NCI-H2107 (cell line): Measurements from ENCODE around the gene BEND7.
"Not testable (repeated sequence)": the region's sequence is repeated elsewhere in the genome, so short reads cannot be mapped to it uniquely, and the experiment has no call there.

ENCODE experiments used
- DNase-seq: peaks from one replicate; lab custom pipeline; 2025; lab: John Stamatoyannopoulos, UW

BEND7 gene

DNA sequence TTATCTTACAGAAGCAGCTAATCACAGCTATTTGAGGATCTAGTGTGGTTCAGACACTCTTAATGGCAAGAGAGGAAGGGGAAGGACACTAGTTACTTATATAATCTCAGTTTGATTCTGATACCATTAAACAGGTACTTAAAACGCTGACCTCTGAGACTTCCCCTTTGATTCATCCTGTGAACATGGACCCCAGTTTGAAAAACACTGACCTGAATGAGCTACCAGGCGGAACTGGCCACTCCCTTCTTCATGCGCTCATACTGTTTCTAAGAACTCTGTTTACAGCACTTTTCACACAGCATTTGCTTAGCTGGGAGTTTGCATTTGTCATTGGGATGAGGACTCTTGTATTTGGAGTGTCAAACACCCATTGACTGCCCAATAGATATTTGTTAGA is 45.7 kb downstream of the BEND7 start:
- no peak for DNase-seq

DNA sequence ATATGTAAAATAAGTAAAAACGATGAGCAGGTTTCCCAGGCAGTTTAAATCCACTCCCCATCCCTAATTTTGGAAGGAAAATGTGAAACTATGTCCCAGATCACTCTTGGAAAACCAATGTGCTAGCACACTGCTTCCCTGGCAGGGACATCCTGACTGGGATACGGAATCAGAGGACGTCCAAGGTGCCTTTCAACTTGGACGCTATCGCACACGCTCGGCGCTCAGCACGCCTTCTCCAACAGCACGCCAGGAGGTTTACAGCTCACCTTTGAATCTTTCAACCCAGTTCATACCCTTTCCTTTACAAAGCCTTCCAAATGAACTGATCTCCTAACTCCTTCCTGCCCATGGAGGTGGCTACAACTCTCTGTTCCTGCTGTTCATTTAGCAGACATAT is 47.1 kb downstream of the BEND7 start:
- DNase-seq: no peak

DNA sequence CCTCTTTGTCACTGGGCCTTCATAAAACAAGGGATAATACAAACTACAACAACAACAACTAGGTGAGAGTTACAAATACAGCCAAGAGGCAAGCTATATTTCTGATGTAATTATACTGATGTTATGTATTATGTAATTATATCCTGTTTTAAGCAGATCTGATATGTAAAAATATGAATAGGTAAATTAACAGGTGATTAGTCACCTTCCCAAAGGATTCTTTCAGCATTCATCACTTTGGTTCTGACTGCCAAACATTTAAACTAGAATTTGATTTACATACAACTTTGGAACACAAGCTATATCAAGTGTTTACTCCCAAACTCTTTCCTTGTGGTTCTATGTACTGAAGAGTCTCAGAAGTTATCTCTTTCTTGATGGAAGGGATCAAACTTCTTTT is 53.7 kb downstream of the BEND7 start:
- DNase-seq: no peak

DNA sequence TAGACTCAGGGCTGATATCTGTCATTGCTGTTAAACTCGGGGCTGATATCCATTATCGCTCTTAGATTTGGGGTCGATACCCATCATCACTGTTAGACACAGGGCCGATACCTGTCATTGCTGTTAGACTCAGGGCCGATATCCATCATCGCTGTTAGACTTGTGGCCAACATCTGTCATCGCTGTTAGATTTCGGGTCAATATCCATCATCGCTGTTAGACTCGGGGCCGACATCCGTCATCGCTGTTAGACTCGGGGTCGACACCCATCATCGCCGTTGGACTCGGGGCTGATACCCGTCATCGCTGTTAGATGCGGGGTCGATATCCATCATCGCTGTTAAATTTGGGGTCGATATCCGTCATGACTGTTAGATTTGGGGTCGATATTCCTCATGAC is 54.8 kb downstream of the BEND7 start:
- DNase-seq: no peak

DNA sequence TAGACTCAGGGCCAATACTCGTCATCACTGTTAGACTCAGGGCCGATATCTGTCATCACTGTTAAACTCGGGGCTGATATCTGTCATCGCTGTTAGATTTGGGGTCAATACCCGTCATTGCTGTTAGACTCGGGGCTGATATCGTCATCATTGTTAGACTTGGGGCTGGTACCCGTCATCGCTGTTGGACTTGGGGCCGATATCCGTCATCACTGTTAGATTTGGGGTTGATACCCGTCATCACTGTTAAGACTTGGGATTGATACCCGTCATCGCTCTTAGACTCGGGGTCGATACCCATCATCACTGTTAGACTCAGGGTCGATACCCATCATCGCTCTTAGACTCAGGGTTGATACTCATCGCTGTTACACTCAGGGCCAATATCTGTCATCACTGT is 56.5 kb downstream of the BEND7 start:
- DNase-seq: no peak

DNA sequence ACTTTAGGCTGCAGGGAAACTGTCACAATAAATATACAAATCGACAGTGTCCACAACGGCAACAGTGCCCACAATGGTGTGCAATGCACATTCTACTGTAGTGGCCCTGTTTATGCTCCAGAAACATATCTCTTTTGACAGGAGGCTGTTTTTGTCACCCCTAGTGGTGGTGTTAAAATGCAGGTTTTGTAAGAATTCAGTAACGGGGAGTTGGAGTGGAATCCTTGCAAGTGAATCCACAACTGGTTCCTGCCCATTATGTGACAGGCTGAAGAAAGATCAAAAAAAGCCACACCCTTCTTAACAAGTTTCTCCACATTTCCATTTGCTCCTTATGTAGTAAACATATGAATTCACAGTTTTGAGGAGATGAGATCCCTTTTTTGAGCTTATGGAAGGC is 58.5 kb downstream of the BEND7 start:
- no peak for DNase-seq

DNA sequence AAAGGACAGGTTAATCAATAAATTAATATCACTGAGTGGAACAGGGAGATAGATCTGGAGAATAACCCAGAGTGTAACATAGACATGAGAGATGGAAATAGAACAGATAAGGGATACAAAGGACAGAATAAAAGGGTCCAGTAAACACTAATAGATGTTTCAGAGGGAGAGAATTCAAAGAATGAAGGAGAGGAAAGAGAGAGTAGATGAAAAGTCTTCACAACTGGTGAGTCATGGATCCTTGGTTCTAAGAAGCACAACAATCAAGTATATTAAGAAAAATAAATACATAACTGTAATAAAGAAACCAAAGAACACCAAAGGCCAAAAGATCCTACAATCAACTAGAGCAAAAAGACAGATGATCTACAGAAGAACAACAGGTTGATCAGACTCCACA is 66.3 kb downstream of the BEND7 start:
- no peak for DNase-seq

DNA sequence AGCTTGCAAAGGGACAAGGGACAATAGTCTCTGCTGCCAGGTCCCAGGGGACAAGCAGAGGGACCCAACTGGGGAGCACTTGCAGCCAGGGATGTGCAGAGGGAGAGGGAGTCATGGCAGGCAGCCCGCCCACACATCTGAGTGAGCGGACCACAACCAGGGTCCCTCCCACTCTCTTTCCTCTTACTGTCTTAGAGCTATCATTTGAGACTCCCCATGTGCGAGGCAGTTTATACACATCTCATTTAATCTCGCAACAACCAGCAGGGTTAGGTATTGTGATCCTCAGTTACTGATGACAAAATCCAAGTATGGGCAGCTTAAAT is 70.2 kb downstream of the BEND7 start:
- DNase-seq: no peak

DNA sequence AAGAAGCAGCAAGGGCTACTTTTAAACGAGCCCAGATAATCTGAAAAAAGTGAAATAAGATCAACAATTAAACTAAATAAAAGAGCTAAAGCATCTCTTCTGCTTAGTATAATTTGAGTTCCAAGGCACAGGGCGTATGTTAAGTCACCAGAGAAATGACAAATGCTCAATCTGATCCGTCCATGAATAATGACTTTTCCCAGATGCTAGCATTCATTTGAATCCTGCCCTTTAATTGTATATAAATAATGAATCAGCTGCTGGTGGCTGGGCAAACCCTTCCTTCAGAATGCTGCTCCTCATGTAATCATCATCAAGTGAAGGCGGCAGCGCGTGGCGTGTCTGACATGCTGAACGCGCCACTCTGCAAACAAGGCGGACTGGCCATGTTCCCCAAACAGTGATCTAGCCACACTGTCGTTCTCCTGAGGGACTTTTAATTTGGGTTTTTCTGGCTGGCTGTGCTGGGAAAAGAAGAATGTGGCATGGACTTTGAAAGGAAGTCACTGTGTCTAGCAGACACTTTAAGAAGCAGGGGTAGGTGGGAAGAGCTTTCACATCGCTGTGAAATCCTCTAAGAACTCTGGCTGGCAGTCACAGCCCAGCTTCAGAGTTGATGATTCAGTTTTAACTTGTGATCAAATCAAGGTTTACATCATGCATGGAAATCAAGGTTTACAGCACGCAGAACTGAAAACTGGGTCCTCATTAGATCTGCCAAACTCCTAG is 70.7 kb downstream of the BEND7 start:
- no peak for DNase-seq

DNA sequence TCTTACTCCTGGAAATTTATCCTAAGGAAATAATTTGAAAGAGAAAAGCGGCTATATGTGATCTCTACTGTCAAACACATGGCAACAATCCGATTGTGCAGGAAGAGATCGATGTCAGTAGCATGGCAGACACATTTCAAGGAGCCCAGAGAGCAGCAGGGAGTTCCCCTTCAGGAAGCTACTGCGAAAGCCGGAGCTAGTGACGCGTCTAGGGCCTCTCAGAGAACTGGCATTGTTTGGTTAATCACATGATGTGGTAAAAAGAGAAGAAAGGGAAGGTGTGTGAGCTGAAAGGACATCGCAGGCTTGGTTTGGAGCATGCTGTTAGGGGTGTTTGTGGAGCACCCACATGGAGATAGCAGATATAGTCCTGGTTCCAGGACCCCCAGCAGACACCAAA is 74.9 kb downstream of the BEND7 start:
- DNase-seq: no peak

DNA sequence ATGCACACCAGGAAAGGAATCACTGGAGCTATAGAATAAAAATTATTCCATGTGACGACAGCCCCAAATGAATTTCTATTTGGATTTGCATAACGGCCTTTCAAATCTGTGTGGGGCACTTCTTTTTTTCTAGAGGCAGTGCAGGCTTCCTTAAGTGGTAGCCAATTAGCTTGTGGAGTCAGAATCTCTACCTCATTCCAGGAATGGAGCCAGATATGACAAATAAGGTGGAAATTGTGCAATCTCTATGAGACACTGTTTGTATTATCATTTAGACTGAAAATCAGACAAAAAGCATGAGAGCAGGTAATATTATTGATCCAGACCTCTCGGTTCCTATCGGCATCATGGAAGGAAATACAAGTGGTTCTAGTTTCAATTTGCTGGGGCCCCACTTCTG is 78.7 kb downstream of the BEND7 start:
- DNase-seq: no peak

DNA sequence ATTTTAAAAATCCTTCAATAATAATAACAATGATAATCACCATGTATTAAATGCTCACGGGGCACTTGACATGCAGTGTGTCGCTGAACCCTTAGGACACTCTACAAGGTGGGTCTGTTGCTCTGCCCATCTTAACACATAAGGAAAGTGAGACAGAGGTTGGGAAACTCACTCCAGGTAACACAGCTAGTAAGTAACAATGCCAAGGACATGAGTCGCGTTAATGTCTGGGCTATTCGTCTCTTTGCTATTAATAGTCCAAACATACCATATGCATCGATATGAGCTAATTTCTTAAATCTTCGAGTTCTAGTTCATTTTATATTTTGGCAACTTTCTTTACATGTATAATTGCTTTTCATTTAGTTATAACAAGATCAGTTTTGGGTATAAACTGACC is 79.5 kb downstream of the BEND7 start:
- no peak for DNase-seq

DNA sequence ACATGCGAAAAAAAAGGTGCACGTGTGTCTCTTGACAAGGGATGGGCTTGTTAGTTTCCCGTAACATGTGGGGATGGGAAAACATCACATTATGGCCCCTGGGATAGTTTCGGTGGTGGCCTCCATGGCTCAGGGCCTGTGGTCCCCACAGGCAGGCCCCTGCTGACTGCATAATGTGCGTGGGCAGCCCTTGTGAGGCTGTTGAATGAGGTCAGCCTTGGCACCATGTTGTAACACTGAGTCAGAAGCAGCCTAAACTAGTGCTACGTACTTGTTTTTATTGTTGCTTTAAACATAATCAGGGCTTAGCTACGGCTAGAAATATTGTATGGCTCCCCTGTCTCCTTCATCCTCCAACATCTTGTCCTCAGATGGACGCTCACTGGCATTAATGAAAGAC is 80.6 kb downstream of the BEND7 start:
- DNase-seq: no peak

DNA sequence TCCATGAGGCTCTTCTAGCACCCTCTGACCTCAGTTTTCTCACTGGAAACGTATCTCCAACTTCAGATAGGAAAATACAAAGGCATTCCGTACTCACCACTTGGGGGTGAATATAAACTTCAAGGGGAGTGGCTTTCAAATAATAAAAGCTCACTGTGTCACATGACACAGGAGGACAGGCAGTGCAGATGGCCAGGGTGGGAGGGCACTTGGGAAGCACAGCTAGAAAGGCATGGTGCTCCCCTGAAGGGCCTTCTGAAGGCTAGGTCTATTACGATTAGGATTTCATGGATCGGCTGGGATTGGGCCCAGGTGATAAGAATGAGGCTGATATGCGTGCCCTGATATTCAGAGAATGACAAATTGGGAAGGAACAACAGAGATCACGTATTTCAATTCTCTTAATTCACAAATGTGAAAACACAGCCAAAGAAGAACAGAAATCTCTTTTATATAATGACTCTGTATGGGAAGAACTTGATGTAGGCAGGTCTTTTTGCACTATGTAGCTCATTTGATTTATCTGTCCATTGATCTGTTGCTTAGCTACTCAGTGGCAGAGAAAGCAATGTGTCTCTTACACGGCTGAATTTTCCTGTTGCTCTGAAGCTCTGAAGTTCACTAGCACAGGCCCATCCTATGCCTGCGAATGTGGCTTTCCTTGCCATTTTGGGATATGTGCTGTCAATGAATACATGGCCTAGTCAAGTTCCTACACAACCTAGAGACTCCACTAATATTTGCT is 83.0 kb downstream of the BEND7 start:
- no peak for DNase-seq

DNA sequence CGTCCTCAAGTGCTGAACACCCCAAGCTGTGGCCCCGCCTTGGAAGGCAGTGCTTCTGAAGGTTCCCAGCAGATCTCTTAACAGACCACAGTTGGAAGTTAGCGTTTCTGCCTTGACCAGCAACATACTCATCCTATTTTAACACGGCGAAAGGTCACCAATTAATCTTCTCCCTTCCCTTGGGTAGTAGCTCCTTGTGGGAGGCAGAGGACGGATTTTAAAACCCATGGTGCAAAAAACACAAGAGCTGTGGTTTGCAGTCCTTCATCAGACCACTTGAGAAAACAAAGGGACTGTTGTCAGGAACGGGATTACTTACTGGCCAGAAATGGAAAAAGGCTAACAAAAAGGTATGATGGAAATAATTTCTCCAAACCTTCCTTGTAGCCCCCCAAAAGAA is 87.3 kb downstream of the BEND7 start:
- DNase-seq: no peak

DNA sequence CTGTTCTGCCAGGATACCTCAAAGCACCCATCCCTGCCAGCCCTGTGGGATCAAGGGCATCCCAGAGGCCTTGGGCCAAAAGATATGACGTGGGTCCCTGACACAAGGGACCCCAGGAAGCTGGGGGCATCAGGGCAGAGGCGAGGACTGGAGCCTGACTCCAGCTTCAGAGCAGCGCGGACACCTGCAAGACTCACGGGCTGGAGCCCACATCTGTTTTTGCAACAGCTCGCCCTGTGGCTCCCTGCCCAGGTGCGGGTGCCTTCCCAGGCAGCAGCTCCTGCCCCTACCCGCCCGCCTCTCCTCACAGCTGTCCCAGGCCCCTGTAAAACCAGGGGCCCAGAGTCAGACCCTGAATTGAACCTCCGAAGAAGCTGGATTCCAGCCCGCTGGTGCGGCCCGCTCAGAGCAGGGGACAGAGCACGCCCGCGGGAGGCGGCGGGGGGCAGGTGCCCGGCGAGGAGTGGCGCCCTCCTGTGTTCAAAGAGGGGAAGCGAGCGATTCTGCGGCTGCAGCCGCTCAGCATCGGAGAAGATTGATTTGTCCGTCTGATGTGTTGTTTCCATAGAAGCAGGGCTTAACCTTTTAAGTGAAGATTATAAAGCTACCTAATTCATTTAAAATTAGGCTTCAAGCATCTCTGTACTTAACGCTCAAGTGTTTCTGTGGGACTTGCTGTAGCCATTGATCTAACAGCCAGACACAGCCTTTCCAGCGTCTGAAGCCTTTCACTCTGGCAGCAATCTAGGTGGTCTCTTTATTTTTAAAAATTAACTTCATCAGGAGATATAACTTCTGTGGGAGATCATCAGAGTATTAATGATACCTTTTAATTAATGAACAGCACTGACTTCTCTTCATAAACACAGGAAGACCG is 88.4 kb downstream of the BEND7 start:
- no peak for DNase-seq

DNA sequence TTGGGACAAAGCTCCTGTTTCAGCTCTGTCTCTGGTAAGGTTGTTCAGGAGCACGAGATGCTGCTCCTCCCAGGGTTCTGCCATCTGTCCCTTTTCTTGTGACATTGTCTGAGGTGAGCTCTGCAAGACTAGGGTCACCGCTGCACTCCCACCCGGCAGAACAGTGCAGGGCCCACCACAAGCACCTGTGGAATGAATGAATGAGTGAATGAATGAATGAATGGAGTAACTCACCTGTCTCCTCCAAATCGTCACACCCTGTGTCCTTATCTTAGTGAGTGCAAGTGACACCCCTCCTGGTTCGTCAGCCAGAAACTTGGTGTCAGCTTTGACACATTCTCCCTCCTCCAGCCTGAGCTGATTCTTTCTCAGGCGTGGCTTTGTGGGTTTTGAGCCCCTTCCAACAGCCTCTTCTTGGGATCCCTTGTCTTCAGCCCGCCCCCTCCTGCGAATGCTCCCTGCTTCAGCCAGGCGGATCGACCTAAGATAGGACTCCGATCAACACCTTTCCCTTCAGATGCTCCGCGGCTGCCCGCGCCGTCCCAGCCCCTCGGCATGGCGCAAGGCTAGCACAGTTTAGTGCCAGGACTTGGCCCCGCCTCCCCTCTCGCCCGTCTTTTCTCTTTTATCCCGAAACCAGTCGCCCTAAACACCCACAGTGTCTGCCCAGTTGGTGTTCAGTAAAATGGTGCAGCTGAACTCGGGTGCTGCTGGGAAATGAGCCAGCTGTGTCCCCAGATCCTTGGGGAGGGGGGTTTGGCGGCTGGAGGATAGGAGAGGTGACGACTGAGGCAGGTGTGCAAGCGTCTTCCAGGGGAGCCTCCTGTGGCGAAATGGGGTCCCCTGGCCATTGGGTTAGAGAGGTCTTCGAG is 89.3 kb downstream of the BEND7 start:
- DNase-seq: no peak

DNA sequence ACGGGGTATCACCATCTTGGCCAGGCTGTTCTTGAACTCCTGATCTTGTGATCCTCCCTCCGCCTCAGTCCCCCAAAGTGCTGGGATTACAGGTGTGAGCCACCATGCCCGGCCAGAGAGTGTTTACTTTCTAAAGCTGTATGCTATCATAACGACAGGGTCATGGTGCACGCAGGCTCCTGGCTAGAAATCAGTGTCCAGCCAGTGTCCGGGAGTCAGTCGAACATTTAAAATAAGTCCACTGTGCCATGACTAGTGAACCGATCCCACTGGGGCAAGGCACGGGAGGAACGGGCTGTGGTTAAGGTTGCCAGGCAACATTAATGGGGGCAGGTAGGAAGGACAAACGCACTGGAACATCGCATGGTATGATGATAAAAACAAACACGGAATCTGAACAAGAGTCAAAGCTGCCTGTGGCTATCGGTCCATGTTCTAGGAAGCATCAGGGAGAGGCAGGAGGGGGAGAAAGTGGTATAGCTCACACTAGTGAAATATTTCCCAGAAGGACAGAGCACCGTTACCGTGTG is 91.7 kb downstream of the BEND7 start:
- DNase-seq: no peak

DNA sequence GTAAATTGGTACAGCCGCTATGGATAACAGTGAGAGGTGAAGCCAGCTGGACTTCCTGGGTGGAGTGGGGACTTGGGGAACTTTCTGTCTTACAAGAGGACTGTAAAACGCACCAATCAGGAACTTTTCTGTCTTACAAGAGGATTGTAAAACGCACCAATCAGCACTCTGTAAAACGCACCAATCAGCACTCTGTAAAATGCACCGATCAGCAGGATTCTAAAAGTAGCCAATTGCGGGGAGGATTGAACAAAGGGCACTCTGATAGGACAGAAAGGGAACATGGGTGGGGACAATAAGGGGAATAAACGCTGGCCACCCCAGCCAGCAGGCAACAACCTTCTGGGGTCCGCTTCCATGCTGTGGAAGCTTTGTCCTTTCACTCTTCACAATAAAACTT is 100.9 kb downstream of the BEND7 start:
- DNase-seq: not testable (repeated sequence)

DNA sequence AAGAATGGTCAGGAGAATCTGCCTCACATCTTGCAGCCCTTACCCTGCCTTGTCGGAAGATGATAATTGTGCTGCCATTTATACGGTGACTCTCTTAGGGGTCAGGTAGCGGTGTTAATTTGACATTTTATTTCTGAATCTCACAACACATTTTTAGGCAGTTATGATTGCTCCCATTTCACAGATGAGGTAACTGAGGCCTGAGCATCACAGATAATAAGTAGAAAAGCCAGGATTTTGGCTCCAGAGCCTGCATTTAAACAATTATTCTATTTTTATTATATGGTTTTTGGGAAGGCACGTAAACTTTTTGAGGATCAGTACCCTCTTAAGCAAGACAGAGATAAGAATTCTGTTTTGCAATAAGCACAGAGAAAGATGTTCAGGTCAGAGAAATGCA is 103.4 kb downstream of the BEND7 start:
- DNase-seq: no peak

DNA sequence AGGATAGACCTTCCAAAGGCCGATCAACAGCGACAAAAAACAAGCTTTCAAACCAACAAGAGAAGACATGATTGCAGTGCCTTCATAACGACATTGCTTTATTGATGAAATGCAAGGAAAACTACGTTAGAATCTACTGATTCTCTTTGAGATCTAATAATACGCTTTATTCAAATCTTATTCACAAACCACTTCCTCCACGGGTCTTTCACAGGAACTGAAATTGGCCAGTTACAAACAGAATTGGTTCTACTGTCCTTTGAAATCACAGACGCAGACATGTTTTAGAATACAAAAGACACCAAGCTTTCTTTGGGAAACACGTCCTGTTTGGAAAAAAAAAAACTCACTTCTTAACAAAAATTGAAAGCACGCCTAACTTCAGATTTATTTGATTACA is 106.0 kb downstream of the BEND7 start:
- DNase-seq: no peak

DNA sequence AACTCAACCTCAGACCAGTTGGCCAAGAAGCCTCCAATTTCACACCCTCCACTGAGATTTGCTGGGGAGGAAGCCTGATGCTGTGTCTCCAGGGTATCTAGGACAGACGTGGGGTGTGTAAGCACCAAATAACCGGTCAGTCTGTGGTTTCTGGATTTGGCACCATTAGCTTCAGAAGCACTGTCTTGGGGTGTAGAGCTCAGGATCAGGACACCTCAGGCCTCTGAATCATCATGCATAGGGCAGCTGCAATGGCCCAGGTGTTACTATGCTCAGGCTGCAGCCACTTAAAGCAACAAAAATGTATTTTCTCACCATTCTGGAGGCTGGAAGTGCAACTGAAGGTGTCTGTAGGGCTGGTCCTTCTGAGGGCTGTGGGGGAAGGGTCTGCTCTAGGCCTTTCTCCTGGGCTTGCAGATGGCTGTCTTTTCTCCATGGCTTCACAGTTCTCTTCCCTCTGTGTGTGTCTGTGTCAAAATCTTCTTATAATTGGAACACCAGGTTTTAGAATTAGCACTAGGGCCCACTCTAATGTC is 107.4 kb downstream of the BEND7 start:
- no peak for DNase-seq
